Glomerular visceral epithelial cell (primary cell): ENCODE data around the gene CD276.

Experiments
- DNase-seq: peaks from one replicate; pipeline ENCODE4 v3.0.0-alpha.2; 2016; ENCODE audit errors: extremely low spot score

Gene CD276

GRCh38 chr15:73747847-73748590 lies 63.8 kb downstream of the CD276 start:
- DNase-seq: no peak

DNA sequence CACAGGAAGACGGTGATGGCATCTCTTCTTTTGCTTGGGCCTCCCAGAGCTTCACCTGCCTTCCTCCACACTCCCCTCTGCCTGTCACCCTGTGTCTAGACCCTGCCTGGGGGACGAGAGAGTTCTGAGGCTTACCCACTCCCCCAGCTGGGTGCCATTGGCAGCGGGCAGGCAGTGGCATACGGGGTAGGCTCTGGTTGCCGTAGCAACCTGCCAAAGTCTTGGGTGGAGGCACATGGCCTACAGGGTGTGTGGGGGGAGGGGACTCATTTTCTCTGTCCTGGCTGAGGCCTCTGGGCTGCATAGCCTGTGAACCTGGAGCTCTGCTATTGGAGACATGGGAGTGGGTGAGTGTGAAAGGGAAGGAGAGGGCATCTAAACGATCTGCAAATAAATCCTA lies 64.5 kb downstream of the CD276 start:
- no peak for DNase-seq

- no peak for DNase-seq
Measured at GRCh38 chr15:73749533-73749932, 65.3 kb downstream of the CD276 start.

GRCh38 chr15:73749971-73750370 lies 65.8 kb downstream of the CD276 start:
- no peak for DNase-seq

DNA sequence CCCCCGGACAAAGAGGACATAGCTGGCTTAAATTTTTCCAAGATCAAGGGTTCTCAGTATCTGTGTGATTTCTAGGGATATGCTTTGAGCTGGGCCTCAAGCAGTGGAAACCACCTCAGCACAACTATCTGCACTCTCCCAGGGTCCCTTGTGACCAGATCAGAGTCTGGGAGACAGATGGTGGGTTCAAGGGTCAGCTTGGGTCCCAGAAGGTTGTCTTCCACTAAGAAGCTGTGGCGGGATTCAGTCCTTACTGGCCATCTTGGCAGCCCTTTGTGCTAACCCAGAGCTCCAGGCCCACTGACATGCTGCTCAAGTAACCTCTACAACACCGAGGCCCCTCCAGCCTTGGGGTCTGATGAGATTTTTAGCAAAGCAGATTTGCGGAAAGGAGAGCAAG lies 66.3 kb downstream of the CD276 start:
- no peak for DNase-seq

- no peak for DNase-seq
Measured at GRCh38 chr15:73750951-73751350, 66.8 kb downstream of the CD276 start.

DNA sequence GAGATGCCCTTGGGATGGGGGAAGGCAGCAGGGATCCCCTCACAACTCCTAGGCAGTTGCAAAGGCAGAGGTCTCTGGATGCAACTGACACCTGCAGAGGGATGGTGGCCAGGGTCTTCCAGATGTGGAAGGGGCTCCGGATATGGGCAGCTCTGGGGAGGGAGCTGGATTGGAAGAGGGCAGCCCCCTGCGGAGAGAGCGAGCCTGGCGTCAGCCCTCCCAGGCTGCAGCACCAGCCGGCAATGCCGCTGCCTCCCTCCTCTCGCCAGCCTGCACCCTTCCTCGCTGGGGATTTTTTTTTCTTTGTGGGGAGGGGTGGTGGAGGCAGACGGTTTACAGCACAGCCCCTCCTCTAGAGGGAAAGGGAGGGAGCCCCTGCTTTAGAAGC lies 67.3 kb downstream of the CD276 start:
- DNase-seq: no peak

DNA sequence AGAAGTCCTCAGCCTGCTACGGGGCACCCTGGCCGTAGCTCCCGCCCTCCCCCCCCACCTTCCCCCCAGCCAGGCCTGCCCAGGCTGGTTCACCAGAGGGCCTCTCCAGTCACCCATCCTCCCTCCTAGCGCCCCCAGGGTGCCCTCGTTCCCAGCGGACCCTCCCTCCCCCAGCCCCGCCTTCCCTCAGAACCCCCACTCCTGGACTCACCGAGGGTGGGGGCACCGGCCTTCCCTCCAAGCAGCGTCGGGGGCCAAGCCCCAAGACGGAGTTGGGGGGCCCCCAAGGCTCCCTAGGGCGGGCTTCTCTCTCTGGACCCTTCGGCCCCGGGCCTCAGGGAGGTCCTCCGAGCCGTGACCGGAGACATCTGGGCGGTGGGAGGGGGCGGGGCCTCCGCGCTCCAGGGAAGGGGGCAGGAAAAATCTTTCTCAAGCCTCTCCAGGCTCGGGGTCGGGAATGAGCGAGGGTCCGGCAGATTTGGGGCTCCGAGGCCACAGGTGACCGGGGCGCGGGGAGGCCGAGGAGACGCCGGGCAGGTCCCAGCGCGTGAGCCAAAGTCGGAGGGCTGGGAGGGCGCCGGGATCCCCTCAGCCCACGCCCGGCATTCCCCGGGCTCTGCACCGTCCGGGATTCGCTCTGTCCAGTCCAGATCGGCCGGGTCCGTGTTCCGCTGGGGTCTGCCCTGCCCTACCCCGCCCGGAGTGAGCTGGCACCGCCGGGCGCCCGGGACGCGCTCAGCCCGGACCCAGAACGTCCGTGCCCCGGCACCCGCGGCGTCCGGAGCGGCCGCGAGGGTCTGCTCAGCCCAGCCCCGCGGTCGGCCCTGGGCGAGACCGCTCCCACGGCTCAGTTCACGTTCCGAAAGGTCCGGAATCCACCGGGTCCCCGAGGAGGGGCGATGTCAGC lies 68.0 kb downstream of the CD276 start:
- DNase-seq: no peak

- peak; percentile 4 for DNase-seq
Measured at GRCh38 chr15:73752806-73753193, 68.6 kb downstream of the CD276 start.

DNA sequence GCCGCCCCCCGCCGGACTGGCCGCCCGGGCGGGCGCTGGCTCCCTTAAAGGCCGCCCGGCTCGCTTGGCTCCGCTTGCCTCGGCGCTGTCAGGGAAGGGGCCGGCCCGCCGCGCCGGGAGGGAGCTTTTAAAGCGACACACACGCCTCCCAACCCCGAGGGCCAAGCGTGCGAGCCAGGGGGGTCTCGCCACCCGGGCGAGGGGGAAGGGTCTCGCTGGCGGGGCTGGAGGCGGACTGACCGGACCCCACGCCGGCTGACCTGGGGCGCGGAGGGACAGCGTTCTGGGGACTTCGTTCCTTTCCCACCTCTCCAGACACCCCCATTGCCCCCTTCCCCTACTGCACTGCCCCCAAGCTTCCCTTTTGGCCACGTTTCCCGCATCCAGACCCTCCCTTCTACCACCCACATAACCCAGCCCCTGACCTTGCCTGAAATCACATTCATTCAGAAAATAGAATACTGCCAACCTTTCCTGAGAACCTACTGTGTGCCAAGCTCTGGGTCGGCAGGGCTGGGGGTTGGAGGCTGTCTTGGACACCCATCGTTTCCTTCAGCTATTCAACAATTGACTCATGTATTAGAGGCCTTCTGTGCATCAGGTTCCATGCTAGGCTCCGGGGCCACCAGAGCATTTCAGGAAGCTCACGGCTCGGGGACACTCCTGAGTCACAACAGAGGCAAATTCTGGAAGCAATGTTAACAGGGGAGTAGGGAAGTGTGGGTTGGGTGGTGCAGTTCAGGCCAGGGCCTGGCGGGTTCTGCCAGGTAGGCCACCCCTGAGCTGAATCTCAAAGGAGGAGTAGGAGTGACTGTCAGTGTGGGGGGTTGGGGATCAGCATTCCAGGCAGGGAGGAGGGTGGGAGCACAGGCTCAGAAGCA lies 69.3 kb downstream of the CD276 start, which contains the start of gene INSYN1:
INSYN1 (minus strand) TSS at position 102 of the 881 bp plus-strand sequence. CDS start 2,221 bp downstream, outside the sequence.
- peak; percentile 7 for DNase-seq

GRCh38 chr15:73754461-73754860 lies 70.3 kb downstream of the CD276 start:
- DNase-seq: no peak

DNA sequence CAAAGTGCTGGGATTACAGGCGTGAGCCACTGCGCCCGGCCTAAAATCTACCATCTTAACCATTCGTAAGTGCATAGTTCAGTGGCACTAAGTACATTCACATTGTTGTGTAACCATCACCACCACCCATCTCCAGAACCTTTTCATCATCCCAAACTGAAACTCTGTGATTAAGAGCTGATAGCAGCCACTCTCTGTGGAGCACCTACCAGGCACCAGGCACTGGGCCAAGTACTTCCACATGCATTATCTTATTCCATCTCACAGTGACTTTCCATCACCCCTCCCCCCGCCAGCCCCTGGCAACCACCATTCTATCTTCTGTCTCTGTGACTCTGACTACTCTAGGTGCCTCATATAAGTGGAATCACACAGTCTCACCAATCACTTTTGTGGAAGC lies 71.3 kb downstream of the CD276 start:
- no peak for DNase-seq

DNA sequence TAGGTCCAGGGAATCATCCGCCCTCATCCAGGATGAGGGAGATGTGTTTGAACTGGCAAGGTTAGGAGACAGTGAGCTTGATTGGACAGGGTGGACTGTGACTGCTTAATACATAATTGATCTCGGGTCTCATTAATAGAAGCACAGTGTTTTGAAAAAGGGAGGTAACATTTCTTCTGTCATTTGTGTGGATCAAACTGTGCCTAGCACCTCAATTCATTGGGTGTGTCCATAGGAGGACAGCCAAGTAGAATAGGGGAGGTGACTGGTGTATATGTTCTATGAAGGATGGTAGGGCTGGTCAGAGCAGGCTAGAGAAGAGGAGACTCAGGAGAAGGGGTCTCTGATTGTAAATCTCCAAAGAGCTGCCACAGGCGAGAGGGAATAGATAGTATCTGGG lies 71.8 kb downstream of the CD276 start:
- no peak for DNase-seq

- no peak for DNase-seq
Measured at GRCh38 chr15:73756390-73756789, 72.2 kb downstream of the CD276 start.

DNA sequence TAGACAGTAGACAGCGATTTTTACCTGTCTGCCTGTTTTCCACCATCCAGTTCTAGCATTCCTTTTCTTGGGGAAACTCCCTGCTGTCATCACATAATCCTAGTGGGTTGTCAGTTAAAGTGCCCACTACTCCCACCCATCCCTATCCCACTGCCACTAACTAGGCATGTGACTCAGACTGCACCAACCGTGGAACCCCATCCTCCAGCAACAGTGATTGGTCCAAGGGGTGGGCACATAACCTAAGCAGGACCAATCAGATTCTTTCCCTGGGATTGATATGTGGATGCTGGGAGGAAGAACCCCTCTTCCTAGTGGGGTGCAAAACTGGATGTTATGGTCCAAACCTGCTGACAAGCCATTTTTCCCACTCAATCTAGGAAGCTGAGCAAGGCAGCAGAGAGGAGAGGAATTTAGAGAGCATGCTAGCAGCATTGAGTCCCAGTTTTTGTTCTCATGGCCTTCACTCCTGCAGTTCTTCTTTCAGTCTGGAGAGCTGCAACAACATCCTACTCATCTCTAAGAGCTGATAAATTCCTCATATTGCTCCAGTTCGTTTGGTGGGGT lies 72.8 kb downstream of the CD276 start:
- no peak for DNase-seq

- DNase-seq: no peak
Measured at GRCh38 chr15:73757571-73757970, 73.4 kb downstream of the CD276 start.

DNA sequence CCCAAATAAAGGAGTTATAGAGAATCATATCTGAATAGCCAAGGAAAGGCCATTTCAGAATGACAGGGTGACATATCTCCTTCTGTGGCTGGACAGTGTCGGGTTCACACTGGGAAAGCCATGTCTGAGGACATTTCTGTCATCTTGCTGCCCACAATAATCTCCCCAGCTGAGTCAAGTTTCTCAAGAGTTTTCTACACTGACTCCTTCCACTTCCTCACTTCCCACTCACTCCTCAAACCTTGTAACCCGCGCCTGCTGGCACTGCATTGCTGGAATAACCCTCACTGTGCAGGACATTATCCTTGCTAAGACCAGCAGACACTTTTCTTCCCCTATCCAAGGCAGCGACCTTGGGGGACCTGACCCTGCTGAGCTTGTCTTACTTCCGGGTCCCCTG lies 74.3 kb downstream of the CD276 start:
- DNase-seq: no peak

GRCh38 chr15:73760330-73761329 lies 76.4 kb downstream of the CD276 start:
- DNase-seq: no peak

DNA sequence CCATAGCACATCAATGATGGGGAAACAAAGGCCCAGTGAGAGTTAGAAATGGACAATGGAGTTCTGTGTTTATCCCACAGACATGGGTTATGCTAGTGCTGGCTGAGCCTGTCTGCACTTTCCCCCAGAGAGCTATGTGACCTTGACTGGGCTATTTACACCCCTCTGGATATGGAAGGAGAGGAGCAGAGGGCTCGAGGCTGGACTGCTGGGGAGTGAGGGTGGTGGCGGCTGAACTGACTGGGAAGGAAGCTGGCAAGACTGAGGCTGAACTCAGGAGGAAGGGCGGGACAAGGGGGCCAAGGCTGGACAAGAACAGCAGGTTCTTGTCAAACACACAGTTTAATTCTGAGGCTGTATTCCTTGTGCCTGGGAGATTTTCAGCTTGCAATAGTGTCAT lies 79.7 kb downstream of the CD276 start:
- DNase-seq: no peak
